ENCODE results near the gene CCL20. TPM values are rescaled to one million over a fixed set of nuclear protein-coding genes. Genes with fewer than 3 reads are reported as not detected.

The CCL20 gene
- total and polyA plus RNA-seq, 2 of the 8 experiments (the other 6 are each of a cell fraction or from before 2014, with no cell fraction given): not detected

DNA sequence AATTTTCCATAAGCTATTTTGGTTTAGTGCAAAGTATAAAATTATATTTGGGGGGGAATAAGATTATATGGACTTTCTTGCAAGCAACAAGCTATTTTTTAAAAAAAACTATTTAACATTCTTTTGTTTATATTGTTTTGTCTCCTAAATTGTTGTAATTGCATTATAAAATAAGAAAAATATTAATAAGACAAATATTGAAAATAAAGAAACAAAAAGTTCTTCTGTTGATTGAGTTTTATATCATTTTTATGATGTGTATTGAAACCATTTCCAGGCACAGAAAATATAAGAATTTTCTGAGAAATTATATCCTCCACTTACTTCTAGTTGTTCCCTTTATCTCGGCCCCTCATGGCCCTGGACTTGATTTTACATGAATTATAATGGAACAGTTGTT is 3.7 kb downstream of the CCL20 start:
- Histone ChIP-seq H2BK20ac (ENCODE audit: low read length) (no peak overlapping the region), H2BK15ac (ENCODE audit: low read length) (no peak overlapping the region), H3K4me1 (replicated peaks in 1 of 4; ENCODE audit: control insufficient read depth in 3 of 4, insufficient read depth in 4 of 4, low read length in 3 of 4) (peaks cover 0 to 4% (median 2%) of the 10 kb centered on the region in 4 experiments; a peak in 3 of 7 replicates), H3K18ac (ENCODE audit: extremely low read depth, low read length) (no peak overlapping the region), H4K20me1 (replicated peaks in 1 of 2; ENCODE audit: control insufficient read depth in 1 of 2, insufficient read depth in 2 of 2, low read length in 2 of 2) (peaks cover 0 to 2% of the 10 kb centered on the region in 2 experiments), H4K91ac (replicated peaks; ENCODE audit: insufficient read length, low read length) (no peak overlapping the region), H3K9ac (replicated peaks in 1 of 4; ENCODE audit: extremely low read depth in 1 of 4, low read depth in 3 of 4, low read length in 3 of 4) (no peak overlapping the region), H3K4me2 (ENCODE audit: insufficient read depth in 1 of 2, low read depth in 2 of 2, low read length in 2 of 2) (no peak overlapping the region), H3K79me2 (ENCODE audit: control insufficient read depth in 1 of 2, insufficient read depth in 2 of 2, low read length in 2 of 2) (no peaks in the 10 kb centered on the region), H3K4ac (replicated peaks; ENCODE audit: insufficient read length, low read depth, low read length) (no peak overlapping the region), H3K9me3 (ENCODE audit: insufficient read depth in 2 of 2, low read depth in 1 of 2, low read length in 1 of 2) (no peaks in the 10 kb centered on the region), H3K27me3 (replicated peaks in 1 of 4; ENCODE audit: control insufficient read depth in 3 of 4, extremely low read depth in 1 of 4, insufficient read depth in 3 of 4, low read length in 3 of 4) (no peaks in the 10 kb centered on the region; a peak in 1 of 7 replicates), H3K23me2 (ENCODE audit: low read depth, low read length) (no peaks in the 10 kb centered on the region), H3K4me3 (ENCODE audit: extremely low read depth in 1 of 4, insufficient read depth in 2 of 4, low read depth in 3 of 4, low read length in 4 of 4) (no peak overlapping the region), H3K36me3 (ENCODE audit: control insufficient read depth in 2 of 4, insufficient read depth in 4 of 4, low read length in 3 of 4) (no peaks in the 10 kb centered on the region), H2BK12ac (ENCODE audit: low read depth, low read length) (no peak overlapping the region), H4K8ac (ENCODE audit: extremely low read depth, insufficient read depth, low read length) (no peak overlapping the region), H2AFZ (ENCODE audit: low read length) (no peak overlapping the region), H4K5ac (ENCODE audit: insufficient read length, low read depth, low read length) (no peak overlapping the region), H2AK5ac (ENCODE audit: low read depth, low read length) (no peak overlapping the region), H2BK120ac (replicated peaks; ENCODE audit: low read depth, low read length) (no peak overlapping the region), H3K14ac (ENCODE audit: insufficient read length) (no peak overlapping the region), H3K56ac (replicated peaks; ENCODE audit: insufficient read length, low read depth, low read length) (no peak overlapping the region), H2BK5ac (ENCODE audit: low read depth, low read length) (no peak overlapping the region), H3K79me1 (ENCODE audit: low read depth, low read length) (no peaks in the 10 kb centered on the region), H3K23ac (ENCODE audit: insufficient read length) (no peak overlapping the region), H3K27ac (ENCODE audit: low read depth, low read length) (no peak overlapping the region)
- CTCF ChIA-PET (ENCODE audit: partially characterized antibody): interaction anchor here (0.6 kb wide), 1 partner anchor 461 kb away, joined by 3 read pairs; no protein-coding TSS in a partner anchor
- DNase-seq (ENCODE audit: low read depth in 1 of 2, low spot score in 2 of 2): no peak
- FAIRE-seq: no peak
- 88% methylated on average over 1 of the region's 1 CpG; no CpG with 5 or more reads in 1 of the 2 experiments for WGBS, 2 experiments (ENCODE audit: extremely low coverage in 1 of 2, insufficient coverage in 1 of 2, insufficient read length in 1 of 2, insufficient replicate concordance in 2 of 2, low coverage in 1 of 2, low lambda C conversion rate in 2 of 2, missing lambda C conversion rate in 1 of 2)
- POLR2A ChIA-PET (ENCODE audit: partially characterized antibody): no interaction called here
- TF ChIP-seq SP4 (IDR thresholded peaks at IDR 0.05; ENCODE audit: low read length) (no peak), TAF7 (optimal IDR thresholded peaks at IDR 0.05; ENCODE audit: borderline replicate concordance, low read depth, low read length) (no peak), GABPA (IDR thresholded peaks at IDR 0.05; ENCODE audit: borderline replicate concordance, insufficient read depth, low read length) (no peak), MAFK (IDR thresholded peaks at IDR 0.05; ENCODE audit: low read depth, low read length) (no peak), CREB1 (IDR thresholded peaks at IDR 0.05) (no peak), BACH1 (IDR thresholded peaks at IDR 0.05; ENCODE audit: low read length) (no peak), CHD1 (IDR thresholded peaks at IDR 0.05; ENCODE audit: low read depth, low read length) (no peak)
- TF ChIP-seq, protein P1, sequence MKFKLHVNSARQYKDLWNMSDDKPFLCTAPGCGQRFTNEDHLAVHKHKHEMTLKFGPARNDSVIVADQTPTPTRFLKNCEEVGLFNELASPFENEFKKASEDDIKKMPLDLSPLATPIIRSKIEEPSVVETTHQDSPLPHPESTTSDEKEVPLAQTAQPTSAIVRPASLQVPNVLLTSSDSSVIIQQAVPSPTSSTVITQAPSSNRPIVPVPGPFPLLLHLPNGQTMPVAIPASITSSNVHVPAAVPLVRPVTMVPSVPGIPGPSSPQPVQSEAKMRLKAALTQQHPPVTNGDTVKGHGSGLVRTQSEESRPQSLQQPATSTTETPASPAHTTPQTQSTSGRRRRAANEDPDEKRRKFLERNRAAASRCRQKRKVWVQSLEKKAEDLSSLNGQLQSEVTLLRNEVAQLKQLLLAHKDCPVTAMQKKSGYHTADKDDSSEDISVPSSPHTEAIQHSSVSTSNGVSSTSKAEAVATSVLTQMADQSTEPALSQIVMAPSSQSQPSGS (IDR thresholded peaks at IDR 0.05; ENCODE audit: low read length): no peak
- TF ChIP-seq, protein P2, sequence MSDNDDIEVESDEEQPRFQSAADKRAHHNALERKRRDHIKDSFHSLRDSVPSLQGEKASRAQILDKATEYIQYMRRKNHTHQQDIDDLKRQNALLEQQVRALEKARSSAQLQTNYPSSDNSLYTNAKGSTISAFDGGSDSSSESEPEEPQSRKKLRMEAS (IDR thresholded peaks at IDR 0.05): no peak

All from H1 (cell line).